Heart left ventricle (tissue), 13 donors: ENCODE data around the gene SPATS2L.

Experiments
- POLR2A ChIP-seq, 2 donors: fragments of 450-650 bp; IDR thresholded peaks; one replicate each; pipeline ENCODE4 v1.6.1; 2017; ENCODE audit warnings: antibody characterized with exemption in 2 of 2, mild to moderate bottlenecking in 2 of 2, moderate library complexity in 2 of 2
- TF ChIP-seq, protein P1 (sequence below), 12 donors: fragments of 200-600 bp; sonication (generic) in 4 of 12; IDR thresholded peaks; one replicate each; pipeline versions ENCODE4 v1.5.0 to v1.8.0; 2018 to 2022; ENCODE audit warnings: antibody characterized with exemption in 12 of 12, mild to moderate bottlenecking in 5 of 12
- donor health status: ischemic (EF 13 %, LVEDD 7.1; RV severe dilation, severe dysfunction).
- donor health status: DM: no; HTN: yes; CAD: no.
- donor health status: DM: no; HTN: no; CAD: no.
- donor health status: ischemic (EF 25% LVEDD 6.9; RV normal size, moderate dysfunction).
- donor health status: ischemic (EF 25% LVEDD 5.7; RV mildly dilated, moderate dysfunction).
- donor health status: ischemic (EF 35%, LVEDD 5.7; RV mildly dilated, moderate dysfunction).
- donor health status: nonischemic (EF 11% LVEDD 7.7; RV severe dilation, severe dysfunction).
- donor health status: DM: yes; HTN: yes; CAD: no.
- donor health status: PGD.
- donor health status: ischemic (EF 29% LVEDD 5.4; RV normal size, mild dysfunction).
- donor health status: nonischemic (EF 23%, LVEDD 6.1; RV moderate dilation, normal function).

- TF ChIP-seq, protein P1, sequence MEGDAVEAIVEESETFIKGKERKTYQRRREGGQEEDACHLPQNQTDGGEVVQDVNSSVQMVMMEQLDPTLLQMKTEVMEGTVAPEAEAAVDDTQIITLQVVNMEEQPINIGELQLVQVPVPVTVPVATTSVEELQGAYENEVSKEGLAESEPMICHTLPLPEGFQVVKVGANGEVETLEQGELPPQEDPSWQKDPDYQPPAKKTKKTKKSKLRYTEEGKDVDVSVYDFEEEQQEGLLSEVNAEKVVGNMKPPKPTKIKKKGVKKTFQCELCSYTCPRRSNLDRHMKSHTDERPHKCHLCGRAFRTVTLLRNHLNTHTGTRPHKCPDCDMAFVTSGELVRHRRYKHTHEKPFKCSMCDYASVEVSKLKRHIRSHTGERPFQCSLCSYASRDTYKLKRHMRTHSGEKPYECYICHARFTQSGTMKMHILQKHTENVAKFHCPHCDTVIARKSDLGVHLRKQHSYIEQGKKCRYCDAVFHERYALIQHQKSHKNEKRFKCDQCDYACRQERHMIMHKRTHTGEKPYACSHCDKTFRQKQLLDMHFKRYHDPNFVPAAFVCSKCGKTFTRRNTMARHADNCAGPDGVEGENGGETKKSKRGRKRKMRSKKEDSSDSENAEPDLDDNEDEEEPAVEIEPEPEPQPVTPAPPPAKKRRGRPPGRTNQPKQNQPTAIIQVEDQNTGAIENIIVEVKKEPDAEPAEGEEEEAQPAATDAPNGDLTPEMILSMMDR (IDR thresholded peaks at IDR 0.05), result no peak
- no peak for TF ChIP-seq POLR2A (IDR thresholded peaks at IDR 0.05)
Measured at GRCh38 chr2:200264631-200265030, 41.9 kb upstream of the SPATS2L start.
